Activated CD8-positive, alpha-beta T cell treated with anti-CD3 and anti-CD28 coated beads for 36 hours (primary cell): Measurements from ENCODE around the gene ADGRV1. TPM values are rescaled to one million over a fixed set of nuclear protein-coding genes. Genes with fewer than 3 reads are reported as not detected.

Source experiments
- ATAC-seq: fragments of 200-7000 bp; cut with Tn5 transposase; one replicate; pipeline ENCODE4 v1.10.0; 2021; ENCODE audit warnings: mild to moderate bottlenecking, moderate library complexity
- CTCF ChIA-PET: fragments of 350-600 bp; sonication (Branson Sonifier 250); formaldehyde crosslinking; loops from one replicate; lab custom pipeline; 2021; ENCODE audit warnings: antibody characterized with exemption; lab: Charles Lee
- POLR2A ChIA-PET: fragments of 350-600 bp; sonication (Branson Sonifier 250); formaldehyde crosslinking; loops from one replicate; lab custom pipeline; 2021; ENCODE audit warnings: antibody characterized with exemption; lab: Charles Lee
- DNase-seq: peaks from one replicate; pipeline ENCODE4 v3.0.0-alpha.2; 2020
- H3K27ac Mint-ChIP-seq: one replicate; pipeline ENCODE4 v1.8.0; 2021; ENCODE audit warnings: mild to moderate bottlenecking, mixed read lengths
- H3K27me3 Mint-ChIP-seq: one replicate; pipeline ENCODE4 v1.8.0; 2021; ENCODE audit warnings: mixed read lengths
- H3K36me3 Mint-ChIP-seq: one replicate; pipeline ENCODE4 v1.8.0; 2021; ENCODE audit warnings: low read depth, mixed read lengths
- H3K4me1 Mint-ChIP-seq: one replicate; pipeline ENCODE4 v1.8.0; 2021; ENCODE audit warnings: low read depth, mixed read lengths
- H3K4me3 Mint-ChIP-seq: one replicate; pipeline ENCODE4 v1.8.0; 2021; ENCODE audit warnings: mild to moderate bottlenecking, moderate library complexity, mixed read lengths
- H3K9me3 Mint-ChIP-seq: one replicate; pipeline ENCODE4 v1.8.0; 2021; ENCODE audit warnings: mixed read lengths
- intact Hi-C: fragments of 100-400 bp; cut with micrococcal nuclease; formaldehyde crosslinking; loops from one replicate; pipeline ENCODE4 v1.10.0; 2022
- total RNA-seq, 2 experiments: library from RNA; stranded (reverse); gene quantifications; one replicate each; pipeline ENCODE4 v1.2.3, GENCODE V29; 2021
- TF ChIP-seq, protein P1 (sequence below): fragments of 200-600 bp; IDR thresholded peaks from one replicate; pipeline ENCODE4 v1.8.0; 2022; ENCODE audit warnings: antibody characterized with exemption, mild to moderate bottlenecking

ADGRV1 gene
- total RNA-seq, 2 experiments from 2014 or later = 0.18 TPM; not detected in 1

DNA sequence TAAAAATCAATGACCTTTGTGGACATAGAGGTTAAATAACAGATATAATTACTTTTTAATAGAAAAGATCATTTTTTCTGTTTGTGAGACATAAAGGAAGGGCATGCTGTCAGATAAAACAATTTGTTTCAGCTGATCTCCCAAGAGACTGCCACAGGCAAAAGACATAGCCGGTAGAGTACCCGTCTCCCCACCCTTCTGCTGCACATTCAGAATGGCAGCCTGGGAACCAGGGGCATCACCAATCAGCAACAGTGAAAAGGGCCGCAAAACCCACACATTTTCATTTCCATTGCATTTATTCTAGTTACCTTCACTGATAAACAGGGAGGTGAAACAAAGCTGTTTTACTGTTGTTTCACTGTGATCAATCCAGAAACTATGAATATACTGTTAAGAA is 466.9 kb downstream of the ADGRV1 start:
- TF ChIP-seq, protein P1, sequence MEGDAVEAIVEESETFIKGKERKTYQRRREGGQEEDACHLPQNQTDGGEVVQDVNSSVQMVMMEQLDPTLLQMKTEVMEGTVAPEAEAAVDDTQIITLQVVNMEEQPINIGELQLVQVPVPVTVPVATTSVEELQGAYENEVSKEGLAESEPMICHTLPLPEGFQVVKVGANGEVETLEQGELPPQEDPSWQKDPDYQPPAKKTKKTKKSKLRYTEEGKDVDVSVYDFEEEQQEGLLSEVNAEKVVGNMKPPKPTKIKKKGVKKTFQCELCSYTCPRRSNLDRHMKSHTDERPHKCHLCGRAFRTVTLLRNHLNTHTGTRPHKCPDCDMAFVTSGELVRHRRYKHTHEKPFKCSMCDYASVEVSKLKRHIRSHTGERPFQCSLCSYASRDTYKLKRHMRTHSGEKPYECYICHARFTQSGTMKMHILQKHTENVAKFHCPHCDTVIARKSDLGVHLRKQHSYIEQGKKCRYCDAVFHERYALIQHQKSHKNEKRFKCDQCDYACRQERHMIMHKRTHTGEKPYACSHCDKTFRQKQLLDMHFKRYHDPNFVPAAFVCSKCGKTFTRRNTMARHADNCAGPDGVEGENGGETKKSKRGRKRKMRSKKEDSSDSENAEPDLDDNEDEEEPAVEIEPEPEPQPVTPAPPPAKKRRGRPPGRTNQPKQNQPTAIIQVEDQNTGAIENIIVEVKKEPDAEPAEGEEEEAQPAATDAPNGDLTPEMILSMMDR = no peak
- H3K4me1 Mint-ChIP-seq = no peaks in the 10 kb centered on the region
- POLR2A ChIA-PET = no interaction called here
- CTCF ChIA-PET = interaction anchor here (0.8 to 2.3 kb wide), 2 partner anchors 18 to 94 kb away, joined by 3 to 8 read pairs; no protein-coding TSS in a partner anchor
- DNase-seq (no peak), ATAC-seq (no peak)
- intact Hi-C loops = no loop called here
- H3K27me3 Mint-ChIP-seq = peaks cover 6% of the 10 kb centered on the region
- no peak overlapping the region for H3K4me3 Mint-ChIP-seq
- H3K27ac Mint-ChIP-seq = no peak overlapping the region
- H3K36me3 Mint-ChIP-seq = no peaks in the 10 kb centered on the region
- no peaks in the 10 kb centered on the region for H3K9me3 Mint-ChIP-seq

- Mint-ChIP-seq H3K4me3 (no peak overlapping the region), H3K36me3 (no peaks in the 10 kb centered on the region), H3K9me3 (no peaks in the 10 kb centered on the region), H3K27ac (no peak overlapping the region), H3K27me3 (peaks cover 6% of the 10 kb centered on the region), H3K4me1 (no peaks in the 10 kb centered on the region)
- TF ChIP-seq, protein P1 = no peak
- no peak for ATAC-seq
- intact Hi-C loops = no loop called here
- DNase-seq = no peak
- POLR2A ChIA-PET = no interaction called here
- CTCF ChIA-PET = interaction anchor here (2.3 kb wide), 1 partner anchor 94 kb away, joined by 8 read pairs; no protein-coding TSS in a partner anchor
Observed at GRCh38 chr5:91025956-91026355, 467.4 kb downstream of the ADGRV1 start.

GRCh38 chr5:91026466-91026865 is 467.9 kb downstream of the ADGRV1 start:
- Mint-ChIP-seq H3K4me3 (no peak overlapping the region), H3K9me3 (no peaks in the 10 kb centered on the region), H3K4me1 (no peaks in the 10 kb centered on the region), H3K27me3 (peaks cover 9% of the 10 kb centered on the region), H3K27ac (no peak overlapping the region), H3K36me3 (no peaks in the 10 kb centered on the region)
- POLR2A ChIA-PET = no interaction called here
- intact Hi-C loops = no loop called here
- no peak for ATAC-seq
- no peak for DNase-seq
- CTCF ChIA-PET = interaction anchor here (2.3 kb wide), 1 partner anchor 95 kb away, joined by 8 read pairs; no protein-coding TSS in a partner anchor
- TF ChIP-seq, protein P1 = no peak

DNA sequence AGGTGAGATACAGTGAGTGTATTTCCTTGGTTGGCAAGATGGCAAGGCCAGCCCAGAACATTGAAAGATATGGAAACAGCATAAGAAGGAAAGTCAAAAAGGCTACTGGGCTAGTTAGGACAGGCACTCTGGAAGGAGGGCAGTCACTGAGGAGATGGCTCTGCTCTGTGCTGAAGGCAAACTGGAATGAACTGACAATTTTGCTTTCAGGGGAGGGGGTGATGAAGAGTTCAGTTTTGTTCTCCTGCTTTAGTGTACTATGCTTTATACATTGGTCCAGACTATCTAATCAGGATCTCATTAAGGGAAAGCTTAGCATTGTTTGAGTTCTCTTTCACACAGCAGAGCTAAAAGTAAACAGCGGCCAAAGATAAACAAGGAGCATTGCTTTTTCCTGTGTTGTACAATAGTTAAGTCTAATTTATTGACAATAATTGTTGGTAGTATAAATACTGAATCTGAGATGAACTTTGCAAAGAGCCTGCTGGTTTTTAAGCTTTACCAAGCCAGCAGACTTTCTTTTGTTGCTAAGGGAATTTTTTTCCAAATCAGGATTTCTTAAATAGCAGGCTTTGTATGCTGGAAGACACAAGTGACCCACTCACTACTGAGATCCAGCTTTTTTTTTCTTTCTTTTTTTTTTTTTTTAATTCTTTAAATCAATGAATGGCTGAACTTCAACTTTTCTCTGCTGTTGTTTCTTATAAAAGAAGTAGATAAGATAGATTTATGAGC is 469.0 kb downstream of the ADGRV1 start:
- intact Hi-C loops = no loop called here
- no peak for ATAC-seq

DNA sequence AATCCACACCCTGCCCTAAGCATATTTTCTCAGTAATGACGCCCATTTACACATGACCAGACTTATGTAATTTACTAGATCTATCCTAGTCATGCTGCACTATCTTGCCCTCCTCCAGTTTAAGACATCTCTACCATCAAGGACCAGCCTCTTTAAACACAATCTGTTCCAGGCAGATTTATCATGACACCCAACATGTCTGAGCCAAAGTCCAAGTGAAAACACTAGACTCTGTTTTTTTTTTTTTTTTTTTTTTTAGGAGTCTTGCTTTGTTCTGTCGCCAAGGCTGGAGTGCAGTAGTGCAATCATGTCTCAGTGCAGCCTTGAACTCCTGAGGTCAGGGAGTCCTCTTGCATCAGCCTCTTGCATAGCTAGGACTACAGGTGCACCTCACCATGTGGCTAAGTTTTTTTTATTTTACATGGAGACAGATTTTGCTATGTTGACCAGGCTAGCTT is 469.9 kb downstream of the ADGRV1 start:
- intact Hi-C loops = no loop called here
- ATAC-seq (no peak), DNase-seq (no peak)
- TF ChIP-seq, protein P1 = no peak
- Mint-ChIP-seq H3K4me1 (no peaks in the 10 kb centered on the region), H3K4me3 (no peak overlapping the region), H3K36me3 (no peaks in the 10 kb centered on the region), H3K9me3 (no peaks in the 10 kb centered on the region), H3K27me3 (peaks cover 9% of the 10 kb centered on the region), H3K27ac (no peak overlapping the region)
- ChIA-PET CTCF (no interaction called here), POLR2A (no interaction called here)

More for the DNA sequence above, 469.0 kb downstream of the ADGRV1 start:
- H3K9me3 Mint-ChIP-seq = no peaks in the 10 kb centered on the region
- CTCF ChIA-PET = no interaction called here
- H3K4me3 Mint-ChIP-seq = no peak overlapping the region
- no peaks in the 10 kb centered on the region for H3K36me3 Mint-ChIP-seq
- H3K4me1 Mint-ChIP-seq = no peaks in the 10 kb centered on the region
- H3K27me3 Mint-ChIP-seq = peaks cover 11% of the 10 kb centered on the region
- no peak overlapping the region for H3K27ac Mint-ChIP-seq
- TF ChIP-seq, protein P1 = no peak
- no peak for DNase-seq
- POLR2A ChIA-PET = no interaction called here
